Measurements from ENCODE around the gene SBDS. TPM values are rescaled to one million over a fixed set of nuclear protein-coding genes. Genes with fewer than 3 reads are reported as not detected.

The SBDS gene
- total and polyA plus RNA-seq, 7 experiments from 2014 or later = 35.7 to 318 (median 95.1) TPM

DNA sequence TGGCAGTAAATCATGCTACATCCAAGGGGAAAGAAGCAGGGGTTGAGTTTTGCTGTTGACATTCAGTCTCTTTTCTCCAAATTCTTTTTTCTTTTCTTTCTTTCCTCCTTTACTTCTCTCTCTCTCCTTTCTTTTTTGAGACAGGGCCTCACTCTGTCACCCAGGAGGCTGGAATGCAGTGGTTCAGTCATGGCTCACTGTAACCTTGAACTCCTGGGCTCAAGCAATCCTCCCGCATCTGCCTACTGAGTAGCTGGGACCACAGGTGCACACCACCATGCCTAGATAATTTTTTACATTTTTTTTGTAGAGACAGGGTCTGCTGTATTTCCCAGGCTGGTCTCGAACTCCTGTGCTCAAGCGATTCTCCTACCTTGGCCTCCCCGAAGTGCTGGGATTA, 35.2 kb downstream of the SBDS start:
- Mint-ChIP-seq H3K27me3 (no peaks in the 10 kb centered on the region), H3K4me1 (peaks cover 0 to 2% (median 0%) of the 10 kb centered on the region in 7 donors), H3K9me3 (no peaks in the 10 kb centered on the region), H3K4me3 (no peak overlapping the region), H3K36me3 (peaks cover 5 to 45% (median 15%) of the 10 kb centered on the region in 5 donors), H3K27ac (peak overlapping the region in 1 of 9 donors; percentile 53)
- Histone ChIP-seq H3K4me1 (ENCODE audit: control insufficient read depth in 2 of 2, insufficient read depth in 2 of 2, low read length in 2 of 2) (no peaks in the 10 kb centered on the region), H3K36me3 (ENCODE audit: control insufficient read depth in 2 of 3, insufficient read depth in 3 of 3, low read length in 3 of 3) (peaks cover 0 to 48% (median 1%) of the 10 kb centered on the region in 3 experiments), H3K4me3 (ENCODE audit: low read length) (no peak overlapping the region), H3K27ac (ENCODE audit: low read depth, low read length) (no peak overlapping the region), H3K27me3 (ENCODE audit: control insufficient read depth in 2 of 2, insufficient read depth in 2 of 2, low read length in 2 of 2) (no peaks in the 10 kb centered on the region), H3K9me3 (ENCODE audit: control insufficient read depth in 2 of 3, low read length in 3 of 3) (no peaks in the 10 kb centered on the region)
- ChIA-PET POLR2A (no interaction called here), CTCF (no interaction called here)
- no peak for ATAC-seq
- no peak for DNase-seq
- intact Hi-C loops (cut with micrococcal nuclease) = no loop called here

- Histone ChIP-seq H3K36me3 (ENCODE audit: control insufficient read depth in 2 of 3, insufficient read depth in 3 of 3, low read length in 3 of 3) (peaks cover 0 to 58% (median 8%) of the 10 kb centered on the region in 3 experiments), H3K27me3 (ENCODE audit: control insufficient read depth in 2 of 2, insufficient read depth in 2 of 2, low read length in 2 of 2) (no peaks in the 10 kb centered on the region), H3K9me3 (ENCODE audit: control insufficient read depth in 2 of 3, low read length in 3 of 3) (no peaks in the 10 kb centered on the region), H3K27ac (ENCODE audit: low read depth, low read length) (no peak overlapping the region), H3K4me3 (ENCODE audit: low read length) (no peak overlapping the region), H3K4me1 (ENCODE audit: control insufficient read depth in 2 of 2, insufficient read depth in 2 of 2, low read length in 2 of 2) (no peaks in the 10 kb centered on the region)
- Mint-ChIP-seq H3K27me3 (no peaks in the 10 kb centered on the region), H3K4me1 (peaks cover 0 to 2% (median 0%) of the 10 kb centered on the region in 7 donors), H3K4me3 (no peak overlapping the region), H3K27ac (peak overlapping the region in 1 of 9 donors; percentile 20), H3K36me3 (peaks cover 5 to 51% (median 15%) of the 10 kb centered on the region in 5 donors), H3K9me3 (no peaks in the 10 kb centered on the region)
- ChIA-PET CTCF (no interaction called here), POLR2A (interaction anchor here (0.8 kb wide), 1 partner anchor 656 kb away, joined by 3 read pairs; no protein-coding TSS in a partner anchor)
- DNase-seq (no peak), ATAC-seq (no peak)
- intact Hi-C loops (cut with micrococcal nuclease) = no loop called here
These were observed 36.6 kb downstream of the SBDS start for GRCh38 chr7:66958538-66959350.

DNA sequence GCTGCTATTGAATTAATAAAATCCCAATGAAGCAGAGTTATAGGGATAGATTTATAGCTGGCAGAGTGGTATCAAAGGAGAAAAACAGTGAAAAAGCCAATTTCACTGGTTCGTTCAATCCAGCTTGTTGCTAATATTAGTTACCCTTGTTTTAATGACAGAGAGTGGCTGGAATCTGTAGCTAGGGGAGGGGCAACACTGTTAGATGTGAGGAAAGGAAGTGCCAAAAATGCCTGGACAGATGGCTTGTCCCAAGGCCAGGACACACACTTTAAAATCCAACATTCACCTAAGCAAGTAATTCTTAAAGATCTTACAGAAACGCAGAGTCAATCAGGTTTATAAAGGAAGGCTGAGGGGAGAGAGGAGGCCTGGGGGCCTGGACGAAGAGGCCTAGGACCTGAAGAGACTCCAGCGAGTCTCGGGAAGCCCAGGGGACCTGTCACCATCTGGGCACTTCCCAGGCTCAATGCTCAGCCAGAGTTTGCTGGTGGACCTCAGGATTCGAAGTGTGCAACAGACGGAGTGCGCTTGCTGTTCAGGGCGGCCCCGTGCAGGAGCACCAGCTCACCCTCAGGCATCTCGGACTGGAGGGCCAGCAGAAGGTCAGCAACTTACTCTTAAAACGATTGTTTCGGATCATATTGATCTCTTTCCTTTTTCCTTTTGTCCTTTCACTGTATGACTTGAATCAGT, 37.6 kb downstream of the SBDS start:
- DNase-seq (no peak), ATAC-seq (no peak)
- no peaks in the 10 kb centered on the region for H3K9me3 ChIP-seq (ENCODE audit: control insufficient read depth in 2 of 3, low read length in 3 of 3)
- peaks cover 0 to 68% (median 8%) of the 10 kb centered on the region in 3 experiments for H3K36me3 ChIP-seq (ENCODE audit: control insufficient read depth in 2 of 3, insufficient read depth in 3 of 3, low read length in 3 of 3)
- H3K4me3 ChIP-seq (ENCODE audit: low read length) = no peak overlapping the region
- Mint-ChIP-seq H3K27me3 (no peaks in the 10 kb centered on the region), H3K9me3 (no peaks in the 10 kb centered on the region), H3K4me1 (peaks cover 0 to 2% (median 0%) of the 10 kb centered on the region in 7 donors), H3K4me3 (no peak overlapping the region), H3K27ac (no peak overlapping the region), H3K36me3 (peaks cover 5 to 57% (median 15%) of the 10 kb centered on the region in 5 donors)
- H3K27ac ChIP-seq (ENCODE audit: low read depth, low read length) = no peak overlapping the region
- H3K27me3 ChIP-seq (ENCODE audit: control insufficient read depth in 2 of 2, insufficient read depth in 2 of 2, low read length in 2 of 2) = no peaks in the 10 kb centered on the region
- CTCF ChIA-PET = no interaction called here
- POLR2A ChIA-PET = no interaction called here
- intact Hi-C loops (cut with micrococcal nuclease) = no loop called here
- H3K4me1 ChIP-seq (ENCODE audit: control insufficient read depth in 2 of 2, insufficient read depth in 2 of 2, low read length in 2 of 2) = no peaks in the 10 kb centered on the region

GRCh38 chr7:66953044-66953427, 42.4 kb downstream of the SBDS start:
- Histone ChIP-seq H3K27me3 (ENCODE audit: control insufficient read depth in 2 of 2, insufficient read depth in 2 of 2, low read length in 2 of 2) (no peaks in the 10 kb centered on the region), H3K9me3 (ENCODE audit: control insufficient read depth in 2 of 3, low read length in 3 of 3) (no peaks in the 10 kb centered on the region), H3K4me3 (ENCODE audit: low read length) (no peak overlapping the region), H3K27ac (ENCODE audit: low read depth, low read length) (no peak overlapping the region), H3K4me1 (ENCODE audit: control insufficient read depth in 2 of 2, insufficient read depth in 2 of 2, low read length in 2 of 2) (no peaks in the 10 kb centered on the region), H3K36me3 (ENCODE audit: control insufficient read depth in 2 of 3, insufficient read depth in 3 of 3, low read length in 3 of 3) (peaks cover 28 to 91% (median 30%) of the 10 kb centered on the region in 3 experiments)
- peaks cover 0 to 56% (median 21%) of the 10 kb centered on the region in 5 donors for H3K36me3 Mint-ChIP-seq
- ATAC-seq (no peak), DNase-seq (no peak)
- H3K27ac Mint-ChIP-seq = peak overlapping the region in 2 of 9 donors; percentile 8 to 50
- POLR2A ChIA-PET = no interaction called here
- H3K9me3 Mint-ChIP-seq = no peaks in the 10 kb centered on the region
- CTCF ChIA-PET = no interaction called here
- intact Hi-C loops (cut with micrococcal nuclease) = no loop called here
- H3K4me3 Mint-ChIP-seq = no peak overlapping the region
- H3K27me3 Mint-ChIP-seq = no peaks in the 10 kb centered on the region
- no peaks in the 10 kb centered on the region for H3K4me1 Mint-ChIP-seq

- H3K27me3 Mint-ChIP-seq = no peaks in the 10 kb centered on the region
- H3K4me3 Mint-ChIP-seq = no peak overlapping the region
- Histone ChIP-seq H3K4me3 (ENCODE audit: low read length) (no peak overlapping the region), H3K27ac (ENCODE audit: low read depth, low read length) (no peak overlapping the region), H3K36me3 (ENCODE audit: control insufficient read depth in 2 of 3, insufficient read depth in 3 of 3, low read length in 3 of 3) (peaks cover 30 to 90% (median 32%) of the 10 kb centered on the region in 3 experiments), H3K4me1 (ENCODE audit: control insufficient read depth in 2 of 2, insufficient read depth in 2 of 2, low read length in 2 of 2) (no peaks in the 10 kb centered on the region), H3K27me3 (ENCODE audit: control insufficient read depth in 2 of 2, insufficient read depth in 2 of 2, low read length in 2 of 2) (no peaks in the 10 kb centered on the region), H3K9me3 (ENCODE audit: control insufficient read depth in 2 of 3, low read length in 3 of 3) (no peaks in the 10 kb centered on the region)
- no peak for ATAC-seq
- no peaks in the 10 kb centered on the region for H3K4me1 Mint-ChIP-seq
- H3K36me3 Mint-ChIP-seq = peaks cover 0 to 54% (median 19%) of the 10 kb centered on the region in 5 donors
- no peaks in the 10 kb centered on the region for H3K9me3 Mint-ChIP-seq
- DNase-seq = no peak
- ChIA-PET POLR2A (interaction anchor here (0.5 kb wide), 1 partner anchor 25 kb away, joined by 3 read pairs; no protein-coding TSS in a partner anchor), CTCF (no interaction called here)
- peak overlapping the region in 4 of 9 donors; percentile 30 to 72 (median 52) for H3K27ac Mint-ChIP-seq
- intact Hi-C loops (cut with micrococcal nuclease) = no loop called here
These were observed 42.9 kb downstream of the SBDS start for GRCh38 chr7:66952343-66953043.

GRCh38 chr7:66950763-66951162, 44.6 kb downstream of the SBDS start:
- intact Hi-C loops (cut with micrococcal nuclease) = no loop called here
- Histone ChIP-seq H3K9me3 (ENCODE audit: control insufficient read depth in 2 of 3, low read length in 3 of 3) (no peaks in the 10 kb centered on the region), H3K27ac (ENCODE audit: low read depth, low read length) (no peak overlapping the region), H3K4me1 (ENCODE audit: control insufficient read depth in 2 of 2, insufficient read depth in 2 of 2, low read length in 2 of 2) (no peaks in the 10 kb centered on the region), H3K36me3 (ENCODE audit: control insufficient read depth in 2 of 3, insufficient read depth in 3 of 3, low read length in 3 of 3) (peaks cover 32 to 84% (median 33%) of the 10 kb centered on the region in 3 experiments), H3K27me3 (ENCODE audit: control insufficient read depth in 2 of 2, insufficient read depth in 2 of 2, low read length in 2 of 2) (no peaks in the 10 kb centered on the region), H3K4me3 (ENCODE audit: low read length) (no peak overlapping the region)
- H3K4me3 Mint-ChIP-seq = no peak overlapping the region
- ATAC-seq (no peak), DNase-seq (no peak)
- no peak overlapping the region for H3K27ac Mint-ChIP-seq
- no peaks in the 10 kb centered on the region for H3K27me3 Mint-ChIP-seq
- no peaks in the 10 kb centered on the region for H3K9me3 Mint-ChIP-seq
- H3K4me1 Mint-ChIP-seq = no peaks in the 10 kb centered on the region
- ChIA-PET POLR2A (no interaction called here), CTCF (no interaction called here)
- H3K36me3 Mint-ChIP-seq = peaks cover 0 to 40% (median 11%) of the 10 kb centered on the region in 5 donors
